GM12875 (cell line): ENCODE results near the gene CTSH.

Source experiments
- H3K4me3 ChIP-seq: one replicate; pipeline ENCODE4 v1.5.1; 2011; ENCODE audit warnings: low read depth, low read length, control low read depth
- TF ChIP-seq, protein P1 (sequence below): IDR thresholded peaks from 2 replicates; pipeline ENCODE4 v1.5.1; 2011; ENCODE audit warnings: low read depth, mild to moderate bottlenecking, control low read depth, inconsistent platforms, low read length, moderate library complexity, borderline replicate concordance; ENCODE audit not compliant: insufficient read depth

Gene CTSH

GRCh38 chr15:78942741-78943140, 2.1 kb downstream of the CTSH start:
- TF ChIP-seq, protein P1, sequence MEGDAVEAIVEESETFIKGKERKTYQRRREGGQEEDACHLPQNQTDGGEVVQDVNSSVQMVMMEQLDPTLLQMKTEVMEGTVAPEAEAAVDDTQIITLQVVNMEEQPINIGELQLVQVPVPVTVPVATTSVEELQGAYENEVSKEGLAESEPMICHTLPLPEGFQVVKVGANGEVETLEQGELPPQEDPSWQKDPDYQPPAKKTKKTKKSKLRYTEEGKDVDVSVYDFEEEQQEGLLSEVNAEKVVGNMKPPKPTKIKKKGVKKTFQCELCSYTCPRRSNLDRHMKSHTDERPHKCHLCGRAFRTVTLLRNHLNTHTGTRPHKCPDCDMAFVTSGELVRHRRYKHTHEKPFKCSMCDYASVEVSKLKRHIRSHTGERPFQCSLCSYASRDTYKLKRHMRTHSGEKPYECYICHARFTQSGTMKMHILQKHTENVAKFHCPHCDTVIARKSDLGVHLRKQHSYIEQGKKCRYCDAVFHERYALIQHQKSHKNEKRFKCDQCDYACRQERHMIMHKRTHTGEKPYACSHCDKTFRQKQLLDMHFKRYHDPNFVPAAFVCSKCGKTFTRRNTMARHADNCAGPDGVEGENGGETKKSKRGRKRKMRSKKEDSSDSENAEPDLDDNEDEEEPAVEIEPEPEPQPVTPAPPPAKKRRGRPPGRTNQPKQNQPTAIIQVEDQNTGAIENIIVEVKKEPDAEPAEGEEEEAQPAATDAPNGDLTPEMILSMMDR, result no peak
- H3K4me3 ChIP-seq, result peak overlapping the region; percentile 99

GRCh38 chr15:78938658-78939488, 6.0 kb downstream of the CTSH start:
- no peak overlapping the region for H3K4me3 ChIP-seq
- TF ChIP-seq, protein P1, result no peak

DNA sequence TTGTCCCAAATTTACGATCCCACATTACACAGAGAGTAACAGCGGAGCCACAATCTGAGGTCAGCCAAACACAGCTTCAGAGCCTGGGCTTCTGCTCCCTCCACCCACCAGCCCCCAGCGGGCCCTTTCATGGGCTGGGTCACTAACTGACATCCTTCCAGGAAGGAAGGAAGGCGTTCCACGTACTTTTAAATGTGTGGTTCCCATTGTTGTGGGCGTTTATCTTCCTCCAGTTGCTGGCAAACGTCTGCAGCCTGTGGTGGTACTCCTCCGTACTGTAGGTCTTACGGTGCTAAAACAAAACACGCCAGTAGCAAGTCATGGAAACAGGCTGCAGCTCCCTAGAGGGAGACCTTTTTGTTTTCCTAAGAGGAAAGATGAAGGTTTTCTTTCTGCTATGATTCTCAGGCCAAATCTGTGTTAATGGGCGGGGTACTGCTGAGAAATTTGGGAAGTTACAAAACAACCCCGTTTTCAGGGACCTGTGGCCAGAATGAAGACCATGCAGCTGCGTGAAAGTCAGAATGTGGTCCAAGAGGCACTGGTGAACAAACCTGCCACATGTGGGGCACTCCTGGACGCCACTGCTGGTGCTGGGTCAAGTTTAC, 7.6 kb downstream of the CTSH start:
- H3K4me3 ChIP-seq, result no peak overlapping the region
- TF ChIP-seq, protein P1, result no peak

DNA sequence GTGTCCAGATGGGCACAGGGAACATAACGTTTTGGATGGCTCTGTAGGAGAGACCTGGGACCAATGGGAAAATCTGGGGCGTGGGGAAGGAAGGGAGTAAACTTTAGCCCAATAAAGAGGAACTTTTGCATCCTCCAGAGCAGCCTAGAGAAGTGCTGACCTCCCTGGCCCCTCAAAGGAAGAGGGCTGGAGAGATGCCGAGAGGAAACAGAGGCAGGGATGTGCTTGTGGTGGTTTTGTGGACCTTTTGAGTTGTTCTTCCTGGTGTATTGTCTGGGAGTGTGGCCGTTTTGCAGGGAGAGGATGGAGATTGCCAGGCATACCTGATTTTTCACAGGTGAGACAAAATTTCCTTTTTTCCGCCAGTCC, 10.2 kb downstream of the CTSH start:
- H3K4me3 ChIP-seq, result no peak overlapping the region
- TF ChIP-seq, protein P1, result no peak

DNA sequence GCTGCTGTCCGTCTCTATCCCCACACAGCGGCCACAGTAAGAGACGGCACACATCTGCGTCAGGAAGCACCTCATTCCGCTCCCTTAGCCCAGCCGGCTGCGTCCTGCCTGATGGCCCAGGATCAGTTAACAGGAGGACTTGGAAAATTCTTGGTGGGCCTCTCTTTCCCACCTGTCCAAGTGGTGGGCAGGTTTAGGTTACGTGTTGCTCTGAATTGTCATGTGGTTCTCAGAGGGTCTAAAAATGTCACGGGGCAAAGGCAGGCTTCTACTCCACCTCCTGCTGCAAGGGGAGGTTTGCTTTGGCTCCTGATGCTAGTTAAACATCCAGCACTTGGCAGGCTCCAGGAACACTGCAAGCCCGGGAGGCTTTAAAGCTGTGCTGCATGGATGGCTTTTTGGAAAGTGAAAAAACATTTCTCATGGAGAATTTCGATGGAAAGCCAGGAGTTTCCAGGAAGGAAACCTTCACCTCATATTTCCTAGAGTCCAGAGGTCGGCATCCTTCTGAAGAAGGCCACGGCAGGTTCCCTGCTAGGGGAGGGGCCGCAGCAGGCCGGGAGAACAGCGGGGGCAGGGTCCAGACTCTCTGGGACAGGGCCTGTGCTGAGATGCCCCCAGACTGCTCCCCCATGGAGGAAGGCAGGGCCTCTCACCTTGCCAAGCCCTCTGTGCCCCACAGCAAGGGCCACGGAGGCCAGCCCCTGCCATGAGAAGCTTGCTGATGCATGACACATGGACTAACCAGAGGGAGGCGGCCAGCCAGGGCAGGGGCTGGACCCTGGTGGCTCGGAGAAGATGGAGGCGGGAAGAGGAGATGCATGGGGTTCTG, 10.8 kb downstream of the CTSH start:
- TF ChIP-seq, protein P1, result no peak
- no peak overlapping the region for H3K4me3 ChIP-seq

DNA sequence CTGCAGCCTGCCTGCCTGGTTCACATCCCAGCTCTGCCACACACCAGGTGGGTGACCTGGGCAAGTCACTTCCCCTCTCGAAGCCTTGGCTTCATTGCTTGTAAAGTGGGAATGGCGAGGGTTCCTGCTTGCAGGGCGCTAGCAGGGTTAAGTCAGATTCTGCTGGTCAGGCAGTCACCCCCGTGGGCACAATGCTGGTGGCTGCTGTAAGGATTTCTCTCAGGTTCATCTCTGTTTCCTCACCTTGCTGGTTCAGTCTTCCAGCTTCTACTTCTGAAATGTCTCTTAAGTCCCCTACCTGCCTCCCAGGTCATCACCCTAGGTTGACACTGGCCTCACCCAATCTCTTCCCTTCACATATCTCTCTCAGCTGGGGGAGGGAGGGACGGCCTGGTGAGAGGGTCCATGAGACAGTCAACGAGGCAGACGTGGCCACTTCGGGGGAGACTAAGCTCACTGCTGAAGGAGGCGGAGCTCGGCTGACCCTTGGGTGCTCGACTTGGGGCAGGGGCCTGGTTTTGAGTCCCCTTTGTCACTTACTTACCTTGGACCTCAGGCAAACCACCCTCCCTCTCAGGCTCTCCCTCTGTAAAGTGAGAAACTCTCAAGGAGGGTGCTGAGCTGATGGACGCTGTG, 11.5 kb downstream of the CTSH start:
- TF ChIP-seq, protein P1, result no peak
- no peak overlapping the region for H3K4me3 ChIP-seq
